ENCODE results near the gene TRMT61A. TPM values are rescaled to one million over a fixed set of nuclear protein-coding genes. Genes with fewer than 3 reads are reported as not detected.

Gene TRMT61A
- total and polyA plus RNA-seq, 10 of the 15 experiments (the other 5 are each of a cell fraction or from before 2014, with no cell fraction given): 0.11 to 21.9 (median 11.4) TPM

DNA sequence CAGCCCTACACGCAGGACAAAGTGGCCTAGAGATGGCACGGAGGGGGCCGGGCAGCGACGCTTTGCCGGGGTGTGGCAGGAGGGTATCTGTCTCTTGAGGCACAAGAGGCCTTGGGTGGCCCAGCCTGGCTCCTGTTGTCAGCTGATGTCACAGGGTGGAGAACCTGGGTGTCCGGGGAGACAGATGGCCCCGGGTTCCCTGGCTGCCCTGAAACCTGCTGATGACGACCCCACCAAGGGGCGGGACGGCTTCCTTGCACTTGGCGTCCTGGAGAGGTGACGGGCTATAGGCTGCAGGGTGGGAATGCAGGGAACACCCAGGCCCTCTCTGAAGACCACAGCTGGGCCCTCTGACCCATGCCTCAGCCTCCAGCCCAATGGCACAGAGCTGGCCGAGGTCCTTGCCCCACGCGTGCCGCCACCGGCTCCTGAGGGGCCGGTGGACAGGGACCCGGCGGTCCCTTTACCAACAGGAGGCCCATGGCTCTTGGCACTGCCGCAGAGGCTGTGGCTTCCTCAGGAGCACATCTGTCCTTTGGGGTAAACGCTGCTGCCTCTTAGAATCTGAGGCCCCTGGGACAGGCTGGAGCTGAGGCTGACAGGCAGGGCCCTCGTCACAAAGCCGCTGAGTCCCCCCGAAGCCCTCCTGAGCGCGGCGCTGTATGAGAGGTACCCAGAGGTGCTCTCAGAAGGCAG, 16.4 kb downstream of the TRMT61A start:
- RAD21 ChIA-PET (ENCODE audit: unreplicated experiment): interaction anchor here (1.0 to 1.6 kb wide), 3 partner anchors 27 to 45 kb away, joined by 3 to 10 read pairs (median 4); no protein-coding TSS in a partner anchor
- no peaks in the 10 kb centered on the region for H3K79me2 ChIP-seq (ENCODE audit: control insufficient read depth, insufficient read depth, low read length)
- no peaks in the 10 kb centered on the region for H3K36me3 ChIP-seq (ENCODE audit: control insufficient read depth in 2 of 2, insufficient read depth in 2 of 2, low read length in 1 of 2)
- H3K9ac ChIP-seq (ENCODE audit: control insufficient read depth, insufficient read depth, low read length): no peak overlapping the region
- H4K20me1 ChIP-seq (ENCODE audit: control insufficient read depth, insufficient read depth): no peaks in the 10 kb centered on the region
- no peaks in the 10 kb centered on the region for H3K27me3 ChIP-seq (replicated peaks in 1 of 2; ENCODE audit: control insufficient read depth in 2 of 2, insufficient read depth in 2 of 2, low read length in 1 of 2)
- SMC1A ChIA-PET (ENCODE audit: uncharacterized antibody, unreplicated experiment): no interaction called here
- CTCF ChIA-PET: interaction anchor here (0.8 to 5.7 kb wide), 4 partner anchors 23 to 44 kb away, joined by 3 to 53 read pairs (median 4); no protein-coding TSS in a partner anchor
- intact Hi-C loops (cut with micrococcal nuclease; ENCODE audit: unreplicated experiment): no loop called here
- H3K27ac ChIP-seq (ENCODE audit: control insufficient read depth, insufficient read depth): no peak overlapping the region
- no peak overlapping the region for H3K4me3 ChIP-seq
- FAIRE-seq (no peak), DNase-seq (ENCODE audit: low read depth, low spot score) (no peak), ATAC-seq (no peak)
- POLR2A ChIA-PET: no interaction called here
- in situ Hi-C loops (cut with MboI): no loop called here
- H2AFZ ChIP-seq (ENCODE audit: control insufficient read depth, low read depth, low read length): no peak overlapping the region
- 69% methylated on average over 29 of the region's 29 CpGs for WGBS (ENCODE audit: insufficient coverage, insufficient replicate concordance, low lambda C conversion rate, missing lambda C conversion rate)
- no peaks in the 10 kb centered on the region for H3K4me1 ChIP-seq (ENCODE audit: control insufficient read depth, insufficient read depth, low read length)
- H3K9me3 ChIP-seq (replicated peaks; ENCODE audit: control insufficient read depth, insufficient read depth, low read length): no peaks in the 10 kb centered on the region
- H3K4me2 ChIP-seq (ENCODE audit: control insufficient read depth, insufficient read depth): no peak overlapping the region
- no TSS peak for BruUV-seq (replicated peaks)
- no peak for TF ChIP-seq POLR2AphosphoS5 (IDR thresholded peaks at IDR 0.05; ENCODE audit: low read length)
- no peak for TF ChIP-seq ZNF274 (IDR thresholded peaks at IDR 0.05; ENCODE audit: insufficient read depth, insufficient read length)
- no peak for TF ChIP-seq EGR1 (IDR thresholded peaks at IDR 0.05; ENCODE audit: borderline replicate concordance in 1 of 2, low read depth in 2 of 2, low read length in 2 of 2)
- no peak for TF ChIP-seq SREBF1 (IDR thresholded peaks at IDR 0.05; ENCODE audit: low read length)
- TF ChIP-seq BCL11A (IDR thresholded peaks at IDR 0.05; ENCODE audit: low read depth, low read length): no peak
- no peak for TF ChIP-seq RBBP5 (conservative IDR thresholded peaks at IDR 0.05)
- no peak for TF ChIP-seq ZBED1 (IDR thresholded peaks at IDR 0.05; ENCODE audit: borderline replicate concordance)
- no peak for TF ChIP-seq HDGF (IDR thresholded peaks at IDR 0.05)
- TF ChIP-seq, protein P1, sequence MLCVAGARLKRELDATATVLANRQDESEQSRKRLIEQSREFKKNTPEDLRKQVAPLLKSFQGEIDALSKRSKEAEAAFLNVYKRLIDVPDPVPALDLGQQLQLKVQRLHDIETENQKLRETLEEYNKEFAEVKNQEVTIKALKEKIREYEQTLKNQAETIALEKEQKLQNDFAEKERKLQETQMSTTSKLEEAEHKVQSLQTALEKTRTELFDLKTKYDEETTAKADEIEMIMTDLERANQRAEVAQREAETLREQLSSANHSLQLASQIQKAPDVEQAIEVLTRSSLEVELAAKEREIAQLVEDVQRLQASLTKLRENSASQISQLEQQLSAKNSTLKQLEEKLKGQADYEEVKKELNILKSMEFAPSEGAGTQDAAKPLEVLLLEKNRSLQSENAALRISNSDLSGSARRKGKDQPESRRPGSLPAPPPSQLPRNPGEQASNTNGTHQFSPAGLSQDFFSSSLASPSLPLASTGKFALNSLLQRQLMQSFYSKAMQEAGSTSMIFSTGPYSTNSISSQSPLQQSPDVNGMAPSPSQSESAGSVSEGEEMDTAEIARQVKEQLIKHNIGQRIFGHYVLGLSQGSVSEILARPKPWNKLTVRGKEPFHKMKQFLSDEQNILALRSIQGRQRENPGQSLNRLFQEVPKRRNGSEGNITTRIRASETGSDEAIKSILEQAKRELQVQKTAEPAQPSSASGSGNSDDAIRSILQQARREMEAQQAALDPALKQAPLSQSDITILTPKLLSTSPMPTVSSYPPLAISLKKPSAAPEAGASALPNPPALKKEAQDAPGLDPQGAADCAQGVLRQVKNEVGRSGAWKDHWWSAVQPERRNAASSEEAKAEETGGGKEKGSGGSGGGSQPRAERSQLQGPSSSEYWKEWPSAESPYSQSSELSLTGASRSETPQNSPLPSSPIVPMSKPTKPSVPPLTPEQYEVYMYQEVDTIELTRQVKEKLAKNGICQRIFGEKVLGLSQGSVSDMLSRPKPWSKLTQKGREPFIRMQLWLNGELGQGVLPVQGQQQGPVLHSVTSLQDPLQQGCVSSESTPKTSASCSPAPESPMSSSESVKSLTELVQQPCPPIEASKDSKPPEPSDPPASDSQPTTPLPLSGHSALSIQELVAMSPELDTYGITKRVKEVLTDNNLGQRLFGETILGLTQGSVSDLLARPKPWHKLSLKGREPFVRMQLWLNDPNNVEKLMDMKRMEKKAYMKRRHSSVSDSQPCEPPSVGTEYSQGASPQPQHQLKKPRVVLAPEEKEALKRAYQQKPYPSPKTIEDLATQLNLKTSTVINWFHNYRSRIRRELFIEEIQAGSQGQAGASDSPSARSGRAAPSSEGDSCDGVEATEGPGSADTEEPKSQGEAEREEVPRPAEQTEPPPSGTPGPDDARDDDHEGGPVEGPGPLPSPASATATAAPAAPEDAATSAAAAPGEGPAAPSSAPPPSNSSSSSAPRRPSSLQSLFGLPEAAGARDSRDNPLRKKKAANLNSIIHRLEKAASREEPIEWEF (IDR thresholded peaks at IDR 0.05; ENCODE audit: insufficient replicate concordance, low read depth, low read length): no peak
- no peak for TF ChIP-seq MYC (IDR thresholded peaks at IDR 0.05; ENCODE audit: insufficient read depth, insufficient read length, insufficient replicate concordance, low read length, severe bottlenecking)
- no peak for TF ChIP-seq MYB (IDR thresholded peaks at IDR 0.05; ENCODE audit: borderline replicate concordance, low read depth, low read length)
- TF ChIP-seq, protein P2, sequence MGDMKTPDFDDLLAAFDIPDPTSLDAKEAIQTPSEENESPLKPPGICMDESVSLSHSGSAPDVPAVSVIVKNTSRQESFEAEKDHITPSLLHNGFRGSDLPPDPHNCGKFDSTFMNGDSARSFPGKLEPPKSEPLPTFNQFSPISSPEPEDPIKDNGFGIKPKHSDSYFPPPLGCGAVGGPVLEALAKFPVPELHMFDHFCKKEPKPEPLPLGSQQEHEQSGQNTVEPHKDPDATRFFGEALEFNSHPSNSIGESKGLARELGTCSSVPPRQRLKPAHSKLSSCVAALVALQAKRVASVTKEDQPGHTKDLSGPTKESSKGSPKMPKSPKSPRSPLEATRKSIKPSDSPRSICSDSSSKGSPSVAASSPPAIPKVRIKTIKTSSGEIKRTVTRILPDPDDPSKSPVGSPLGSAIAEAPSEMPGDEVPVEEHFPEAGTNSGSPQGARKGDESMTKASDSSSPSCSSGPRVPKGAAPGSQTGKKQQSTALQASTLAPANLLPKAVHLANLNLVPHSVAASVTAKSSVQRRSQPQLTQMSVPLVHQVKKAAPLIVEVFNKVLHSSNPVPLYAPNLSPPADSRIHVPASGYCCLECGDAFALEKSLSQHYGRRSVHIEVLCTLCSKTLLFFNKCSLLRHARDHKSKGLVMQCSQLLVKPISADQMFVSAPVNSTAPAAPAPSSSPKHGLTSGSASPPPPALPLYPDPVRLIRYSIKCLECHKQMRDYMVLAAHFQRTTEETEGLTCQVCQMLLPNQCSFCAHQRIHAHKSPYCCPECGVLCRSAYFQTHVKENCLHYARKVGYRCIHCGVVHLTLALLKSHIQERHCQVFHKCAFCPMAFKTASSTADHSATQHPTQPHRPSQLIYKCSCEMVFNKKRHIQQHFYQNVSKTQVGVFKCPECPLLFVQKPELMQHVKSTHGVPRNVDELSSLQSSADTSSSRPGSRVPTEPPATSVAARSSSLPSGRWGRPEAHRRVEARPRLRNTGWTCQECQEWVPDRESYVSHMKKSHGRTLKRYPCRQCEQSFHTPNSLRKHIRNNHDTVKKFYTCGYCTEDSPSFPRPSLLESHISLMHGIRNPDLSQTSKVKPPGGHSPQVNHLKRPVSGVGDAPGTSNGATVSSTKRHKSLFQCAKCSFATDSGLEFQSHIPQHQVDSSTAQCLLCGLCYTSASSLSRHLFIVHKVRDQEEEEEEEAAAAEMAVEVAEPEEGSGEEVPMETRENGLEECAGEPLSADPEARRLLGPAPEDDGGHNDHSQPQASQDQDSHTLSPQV (IDR thresholded peaks at IDR 0.05): no peak
